HG03066 (cell line): ENCODE data around the gene KRTAP6-2.

Source experiments
- ATAC-seq: cut with Tn5 transposase; IDR thresholded peaks from one replicate; pipeline ENCODE4 v1.9.1; 2021; ENCODE audit warnings: low read depth; ENCODE audit not compliant: unreplicated experiment

KRTAP6-2 gene

GRCh38 chr21:30579346-30579745, 19.4 kb downstream of the KRTAP6-2 start:
- ATAC-seq: no peak

- ATAC-seq: no peak
These were observed 20.9 kb downstream of the KRTAP6-2 start for GRCh38 chr21:30577766-30578165.

DNA sequence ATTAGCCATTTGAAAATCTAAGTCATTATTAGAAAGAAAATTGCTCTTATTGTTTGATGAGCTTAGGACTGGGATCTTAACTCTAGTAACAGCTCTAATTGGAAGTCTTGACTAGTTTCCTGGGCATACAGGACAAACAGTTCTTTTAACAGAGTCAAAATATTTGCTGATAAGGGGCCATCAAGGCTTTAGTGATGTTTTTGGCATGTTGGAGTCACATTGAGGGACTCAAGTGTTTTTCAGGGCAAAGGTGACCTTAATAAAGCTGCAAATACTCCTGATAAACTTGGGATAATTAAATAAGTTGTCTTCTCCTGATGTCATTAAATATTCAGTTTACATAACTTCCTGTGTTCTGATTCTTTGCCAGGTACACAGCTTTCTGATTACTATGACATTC, 31.1 kb downstream of the KRTAP6-2 start:
- no peak for ATAC-seq

DNA sequence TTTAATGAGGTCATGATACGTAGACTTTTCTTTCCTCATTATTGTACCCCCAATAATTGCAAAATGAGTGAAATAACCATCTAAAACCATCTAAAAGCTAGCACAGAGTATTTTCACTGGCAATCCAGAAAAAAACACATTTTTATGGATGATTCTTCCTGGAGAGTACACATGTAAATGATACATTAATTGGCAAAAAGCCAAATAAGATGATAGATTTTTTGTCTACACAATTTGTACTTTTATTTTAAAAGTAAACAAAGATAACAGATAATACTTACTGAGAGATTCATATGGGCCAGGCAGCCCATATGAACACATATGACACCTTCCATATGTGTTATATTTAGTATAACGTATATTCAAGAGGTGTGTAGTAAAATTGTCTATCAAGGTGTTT, 35.1 kb downstream of the KRTAP6-2 start:
- no peak for ATAC-seq

DNA sequence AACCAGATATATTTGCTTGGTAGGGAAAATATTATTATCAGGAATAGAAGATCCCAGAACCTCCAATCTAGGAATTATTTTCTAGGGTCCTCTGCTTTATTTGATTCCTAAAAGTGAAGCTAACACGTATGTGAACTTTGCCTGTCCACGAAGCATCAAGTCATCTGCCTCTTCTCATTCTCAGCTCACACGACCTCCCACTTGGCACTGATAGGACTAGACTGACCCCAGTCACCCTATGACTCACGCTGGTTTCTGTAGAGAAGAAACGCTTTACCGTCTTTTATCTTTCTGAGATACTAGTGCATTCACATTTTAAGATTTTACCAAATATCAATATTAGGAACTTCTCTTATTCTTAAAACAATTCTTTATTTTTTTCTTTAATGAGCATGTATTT, 35.6 kb downstream of the KRTAP6-2 start:
- ATAC-seq: no peak

- ATAC-seq: no peak
These were observed 36.7 kb downstream of the KRTAP6-2 start for GRCh38 chr21:30561957-30562356.

DNA sequence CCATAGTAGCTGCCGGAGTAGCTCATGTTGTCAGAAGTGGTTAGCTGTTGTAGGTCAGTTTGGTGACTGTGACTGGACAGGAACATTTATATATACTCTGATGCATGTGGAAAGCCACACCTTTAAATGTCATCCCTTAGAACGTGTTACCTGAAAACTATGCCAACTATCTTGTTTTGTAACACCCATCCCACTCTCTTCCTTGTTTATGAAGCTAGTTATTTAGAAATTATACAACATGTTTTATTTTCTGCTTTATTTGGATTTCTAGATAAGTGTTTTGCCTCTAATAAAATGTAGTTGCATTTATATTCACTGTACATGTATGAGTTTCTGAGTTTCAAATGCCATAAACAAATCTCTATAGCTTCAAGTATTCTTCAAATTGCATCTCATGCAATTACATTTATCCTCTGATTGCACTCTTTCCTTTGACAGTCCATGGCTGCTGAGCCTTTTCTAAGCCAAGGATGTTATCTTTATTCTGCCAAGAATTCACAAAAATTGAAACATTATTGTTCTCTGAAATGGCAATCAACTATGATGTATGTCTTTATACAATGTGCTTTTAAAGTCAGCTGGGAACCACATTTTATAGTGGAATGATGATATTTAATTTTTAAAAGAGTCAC, 37.3 kb downstream of the KRTAP6-2 start, which contains the start of gene KRTAP19-7:
Gene KRTAP19-7, minus strand, starts transcription at position 51 of the 632 bp plus-strand sequence. Its CDS starts 25 bp downstream, at position 26.
- no peak for ATAC-seq

GRCh38 chr21:30555095-30555494, 43.6 kb downstream of the KRTAP6-2 start:
- no peak for ATAC-seq

- no peak for ATAC-seq
These were observed 45.9 kb downstream of the KRTAP6-2 start for GRCh38 chr21:30552782-30553181.
